ENCODE results near the gene C12orf42. TPM values are rescaled to one million over a fixed set of nuclear protein-coding genes. Genes with fewer than 3 reads are reported as not detected.

The C12orf42 gene
- total and polyA plus RNA-seq, 2 donors (not counting 1 experiment from before 2014, with no cell fraction given), result 25.6 to 138 TPM

- peak overlapping the region; percentile 43 for H3K27ac Mint-ChIP-seq
- no peak overlapping the region for H3K4me2 ChIP-seq (replicated peaks; ENCODE audit: low read depth, low read length, poor library complexity, severe bottlenecking)
- peaks cover 3% of the 10 kb centered on the region for H3K9me3 Mint-ChIP-seq (ENCODE audit: insufficient read depth)
- H3K9me3 ChIP-seq (ENCODE audit: control extremely low read depth in 1 of 3, control insufficient read depth in 2 of 3, insufficient read depth in 1 of 3, low read length in 2 of 3), result no peaks in the 10 kb centered on the region
- CTCF ChIA-PET, result interaction anchor here (1.3 to 7.8 kb wide), 9 partner anchors 46 to 618 kb away, joined by 3 to 86 read pairs (median 9); no protein-coding TSS in a partner anchor
- no peak for DNase-seq
- no peaks in the 10 kb centered on the region for H4K20me1 ChIP-seq (ENCODE audit: control insufficient read depth, insufficient read depth, low read length, poor library complexity, severe bottlenecking)
- WGBS (ENCODE audit: insufficient coverage), result 100% methylated on average over 4 of the region's 5 CpGs
- TF ChIP-seq CTCF (IDR thresholded peaks at IDR 0.05) (no peak), EZH2 (IDR thresholded peaks at IDR 0.05; ENCODE audit: borderline replicate concordance, insufficient read depth, low read depth, low read length, poor library complexity, severe bottlenecking) (no peak)
- no peak overlapping the region for H3K9ac ChIP-seq (ENCODE audit: low read length)
- intact Hi-C loops (cut with micrococcal nuclease), result loop anchor here (5.0 kb wide), 1 partner anchor 389 kb away; no protein-coding TSS in a partner anchor
- peaks cover 0 to 5% of the 10 kb centered on the region in 2 donors for H3K4me1 ChIP-seq (ENCODE audit: control insufficient read depth in 2 of 2, insufficient read depth in 2 of 2, low read length in 2 of 2)
- no peak overlapping the region for H3K4me3 ChIP-seq (ENCODE audit: control extremely low read depth in 1 of 5, extremely low read depth in 1 of 5, insufficient read depth in 1 of 5, low read depth in 2 of 5, low read length in 4 of 5)
- no peak for ATAC-seq (ENCODE audit: low read depth)
- no peaks in the 10 kb centered on the region for H3K79me2 ChIP-seq (ENCODE audit: control insufficient read depth, insufficient read depth, low read length)
- POLR2A ChIA-PET, result interaction anchor here (0.8 kb wide), 1 partner anchor 42 kb away, joined by 4 read pairs; no protein-coding TSS in a partner anchor
- no peak overlapping the region for H3K4me3 Mint-ChIP-seq
- no peaks in the 10 kb centered on the region for H3K27me3 ChIP-seq (replicated peaks in 1 of 4; ENCODE audit: control extremely low read depth in 1 of 4, control insufficient read depth in 3 of 4, insufficient read depth in 4 of 4, low read length in 3 of 4)
- no peaks in the 10 kb centered on the region for H3K27me3 Mint-ChIP-seq
- H3K36me3 ChIP-seq (replicated peaks in 1 of 2; ENCODE audit: control extremely low read depth in 1 of 2, control insufficient read depth in 1 of 2, extremely low read depth in 1 of 2, insufficient read depth in 2 of 2, low read length in 1 of 2), result no peaks in the 10 kb centered on the region
- no peak overlapping the region for H3K27ac ChIP-seq (ENCODE audit: low read length in 2 of 2)
- H2AFZ ChIP-seq (ENCODE audit: insufficient read depth, low read depth, low read length, poor library complexity, severe bottlenecking), result no peak overlapping the region
- peaks cover 50% of the 10 kb centered on the region for H3K4me1 Mint-ChIP-seq
Observed at GRCh38 chr12:103501447-103501846, 5.7 kb upstream of the C12orf42 start.

- peaks cover 50% of the 10 kb centered on the region for H3K4me1 Mint-ChIP-seq
- peak overlapping the region; percentile 8 for H3K4me3 Mint-ChIP-seq
- H3K27me3 Mint-ChIP-seq, result no peaks in the 10 kb centered on the region
- Histone ChIP-seq H3K4me2 (replicated peaks; ENCODE audit: low read depth, low read length, poor library complexity, severe bottlenecking) (no peak overlapping the region), H3K36me3 (replicated peaks in 1 of 2; ENCODE audit: control extremely low read depth in 1 of 2, control insufficient read depth in 1 of 2, extremely low read depth in 1 of 2, insufficient read depth in 2 of 2, low read length in 1 of 2) (no peaks in the 10 kb centered on the region), H3K27ac (ENCODE audit: low read length in 2 of 2) (peak overlapping the region in 1 of 2 donors; percentile 34), H3K9ac (ENCODE audit: low read length) (no peak overlapping the region), H3K79me2 (ENCODE audit: control insufficient read depth, insufficient read depth, low read length) (no peaks in the 10 kb centered on the region), H3K27me3 (replicated peaks in 1 of 4; ENCODE audit: control extremely low read depth in 1 of 4, control insufficient read depth in 3 of 4, insufficient read depth in 4 of 4, low read length in 3 of 4) (no peaks in the 10 kb centered on the region), H2AFZ (ENCODE audit: insufficient read depth, low read depth, low read length, poor library complexity, severe bottlenecking) (no peak overlapping the region), H4K20me1 (ENCODE audit: control insufficient read depth, insufficient read depth, low read length, poor library complexity, severe bottlenecking) (no peaks in the 10 kb centered on the region), H3K9me3 (ENCODE audit: control extremely low read depth in 1 of 3, control insufficient read depth in 2 of 3, insufficient read depth in 1 of 3, low read length in 2 of 3) (no peaks in the 10 kb centered on the region), H3K4me3 (ENCODE audit: control extremely low read depth in 1 of 5, extremely low read depth in 1 of 5, insufficient read depth in 1 of 5, low read depth in 2 of 5, low read length in 4 of 5) (no peak overlapping the region), H3K4me1 (ENCODE audit: control insufficient read depth in 2 of 2, insufficient read depth in 2 of 2, low read length in 2 of 2) (peaks cover 11 to 18% of the 10 kb centered on the region in 2 donors)
- ChIA-PET POLR2A (no interaction called here), CTCF (interaction anchor here (7.1 to 7.8 kb wide), 2 partner anchors 49 to 549 kb away, joined by 85 to 86 read pairs; no protein-coding TSS in a partner anchor)
- intact Hi-C loops (cut with micrococcal nuclease), result loop anchor here (5.0 kb wide), 1 partner anchor 107 kb away; no protein-coding TSS in a partner anchor
- ATAC-seq (ENCODE audit: low read depth), result no peak
- peak overlapping the region; percentile 46 for H3K27ac Mint-ChIP-seq
- peaks cover 3% of the 10 kb centered on the region for H3K9me3 Mint-ChIP-seq (ENCODE audit: insufficient read depth)
- no peak for TF ChIP-seq EZH2 (IDR thresholded peaks at IDR 0.05; ENCODE audit: borderline replicate concordance, insufficient read depth, low read depth, low read length, poor library complexity, severe bottlenecking)
- TF ChIP-seq CTCF (IDR thresholded peaks at IDR 0.05), result no peak
- no peak for DNase-seq
Observed at GRCh38 chr12:103499571-103499970, 3.8 kb upstream of the C12orf42 start.
